ENCODE results near the gene SAMD14. TPM values are rescaled to one million over a fixed set of nuclear protein-coding genes. Genes with fewer than 3 reads are reported as not detected.

The SAMD14 gene
- total RNA-seq, 1 donor from 2014 or later: 0.26 TPM

- TF ChIP-seq CTCF (IDR thresholded peaks at IDR 0.05; ENCODE audit: insufficient read depth, low read length, severe bottlenecking): no peak
- FAIRE-seq (peak; percentile 82), DNase-seq (ENCODE audit: low read depth) (no peak)
- H3K27me3 ChIP-seq (ENCODE audit: control insufficient read depth, insufficient read depth, low read length): no peaks in the 10 kb centered on the region
- H3K36me3 ChIP-seq (ENCODE audit: control insufficient read depth, insufficient read depth, low read length): peaks cover 62% of the 10 kb centered on the region
- H3K4me3 ChIP-seq (ENCODE audit: low read depth, low read length): no peak overlapping the region
These were observed 9.3 kb upstream of the SAMD14 start for GRCh38 chr17:50139185-50139783.

- Histone ChIP-seq H3K36me3 (ENCODE audit: control insufficient read depth, insufficient read depth, low read length) (peaks cover 53% of the 10 kb centered on the region), H3K27me3 (ENCODE audit: control insufficient read depth, insufficient read depth, low read length) (no peaks in the 10 kb centered on the region), H3K4me3 (ENCODE audit: low read depth, low read length) (no peak overlapping the region)
- TF ChIP-seq CTCF (IDR thresholded peaks at IDR 0.05; ENCODE audit: insufficient read depth, low read length, severe bottlenecking): no peak
- DNase-seq (ENCODE audit: low read depth) (no peak), FAIRE-seq (peak; percentile 55)
These were observed 7.1 kb upstream of the SAMD14 start for GRCh38 chr17:50137042-50137441.

DNA sequence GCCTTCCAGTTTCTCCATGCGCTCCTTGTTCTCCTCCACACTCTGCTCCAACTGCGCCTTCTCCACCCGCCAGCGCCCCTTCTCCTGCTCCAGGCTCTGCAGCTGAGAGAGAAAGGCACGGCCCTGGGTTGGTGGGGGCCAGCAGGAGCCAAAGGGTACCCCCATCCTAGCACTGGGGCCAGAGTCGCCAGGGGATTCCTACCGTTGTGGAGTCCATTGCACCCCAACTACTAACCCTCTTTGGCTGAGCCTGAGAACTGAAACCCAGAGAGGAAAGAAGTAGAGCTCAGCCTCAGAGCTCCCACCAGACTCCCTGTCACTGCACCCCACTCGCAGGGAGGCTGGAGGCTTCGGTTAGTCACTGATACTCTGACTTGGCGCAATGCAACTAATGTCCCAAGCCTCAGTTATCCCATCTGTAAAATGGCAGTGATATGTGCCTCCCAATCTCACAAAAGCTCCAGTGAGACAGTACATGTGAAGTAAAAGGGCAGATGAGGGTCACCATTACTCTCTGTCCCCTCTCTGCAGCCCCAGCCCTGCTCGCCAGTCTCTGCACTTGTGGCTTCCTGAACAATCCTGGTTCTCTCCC lies 6.2 kb upstream of the SAMD14 start:
- Histone ChIP-seq H3K4me3 (ENCODE audit: low read depth, low read length) (no peak overlapping the region), H3K27me3 (ENCODE audit: control insufficient read depth, insufficient read depth, low read length) (no peaks in the 10 kb centered on the region), H3K36me3 (ENCODE audit: control insufficient read depth, insufficient read depth, low read length) (peaks cover 49% of the 10 kb centered on the region)
- no peak for FAIRE-seq
- no peak for DNase-seq (ENCODE audit: low read depth)
- no peak for TF ChIP-seq CTCF (IDR thresholded peaks at IDR 0.05; ENCODE audit: insufficient read depth, low read length, severe bottlenecking)

- H3K36me3 ChIP-seq (ENCODE audit: control insufficient read depth, insufficient read depth, low read length): peaks cover 44% of the 10 kb centered on the region
- TF ChIP-seq CTCF (IDR thresholded peaks at IDR 0.05; ENCODE audit: insufficient read depth, low read length, severe bottlenecking): no peak
- no peak for FAIRE-seq
These were observed 5.5 kb upstream of the SAMD14 start for GRCh38 chr17:50135316-50136095.

DNA sequence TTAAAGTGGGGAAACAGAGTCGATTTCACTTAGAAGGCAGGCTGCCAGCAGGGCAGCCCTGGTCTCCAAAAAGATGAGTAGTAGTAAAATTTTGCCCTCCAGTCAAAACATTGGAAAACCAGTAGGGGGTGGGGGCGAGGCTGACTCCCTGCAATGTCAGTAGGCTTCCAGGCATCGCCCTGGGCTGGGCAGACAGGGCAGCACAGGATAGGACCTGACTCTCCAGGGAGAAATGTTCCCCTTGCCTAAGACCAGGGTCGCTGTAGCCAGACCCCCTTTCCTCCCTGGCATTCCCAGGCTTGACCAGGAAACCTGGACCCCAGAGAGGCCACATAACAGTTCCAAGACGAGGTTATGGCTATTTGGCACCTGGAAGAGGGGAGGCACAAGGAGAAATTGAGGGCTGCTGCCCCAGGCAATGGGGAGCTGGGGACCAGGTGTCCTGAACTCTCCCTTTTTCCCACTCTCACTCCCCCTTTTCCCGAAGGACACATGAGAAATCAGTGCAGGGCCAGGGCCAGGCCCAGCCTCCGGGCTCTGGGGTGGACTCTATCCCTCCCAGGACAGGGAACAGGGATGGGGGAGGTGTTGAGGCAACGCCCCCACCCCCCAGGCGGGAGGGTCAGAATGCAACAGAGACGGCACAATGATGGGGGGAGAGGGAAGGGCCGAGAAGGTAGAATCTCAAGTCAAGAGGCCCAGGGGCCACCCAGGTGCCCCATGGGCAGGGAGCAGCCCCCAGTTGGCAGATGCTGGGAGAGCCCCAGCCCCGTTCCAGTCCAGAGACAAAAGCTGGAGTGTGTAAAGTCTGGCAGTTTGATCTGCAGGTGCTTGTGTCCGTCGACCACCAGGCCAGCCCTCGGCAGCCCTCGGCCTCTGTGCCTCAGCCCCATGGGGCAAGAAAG lies 4.5 kb upstream of the SAMD14 start:
- Histone ChIP-seq H3K4me3 (ENCODE audit: low read depth, low read length) (no peak overlapping the region), H3K36me3 (ENCODE audit: control insufficient read depth, insufficient read depth, low read length) (peaks cover 36% of the 10 kb centered on the region), H3K27me3 (ENCODE audit: control insufficient read depth, insufficient read depth, low read length) (no peaks in the 10 kb centered on the region)
- FAIRE-seq: no peak
- TF ChIP-seq CTCF (IDR thresholded peaks at IDR 0.05; ENCODE audit: insufficient read depth, low read length, severe bottlenecking): no peak
- DNase-seq (ENCODE audit: low read depth): no peak

More at GRCh38 chr17:50135316-50136095, 5.5 kb upstream of the SAMD14 start:
- DNase-seq (ENCODE audit: low read depth): no peak
- no peaks in the 10 kb centered on the region for H3K27me3 ChIP-seq (ENCODE audit: control insufficient read depth, insufficient read depth, low read length)
- no peak overlapping the region for H3K4me3 ChIP-seq (ENCODE audit: low read depth, low read length)
